Measurements from ENCODE around the gene FFAR1. TPM values are rescaled to one million over a fixed set of nuclear protein-coding genes. Genes with fewer than 3 reads are reported as not detected.

FFAR1 gene
- total RNA-seq, 1 experiment from 2014 or later, result not detected

GRCh38 chr19:35314858-35315470, 32.7 kb upstream of the FFAR1 start:
- DNase-seq (ENCODE audit: low read depth), result no peak

- DNase-seq (ENCODE audit: low read depth), result no peak
These were observed 31.8 kb upstream of the FFAR1 start for GRCh38 chr19:35315883-35316282.

- no peak for DNase-seq (ENCODE audit: low read depth)
These were observed 31.1 kb upstream of the FFAR1 start for GRCh38 chr19:35316560-35316959.

GRCh38 chr19:35317464-35318043, 30.1 kb upstream of the FFAR1 start:
- DNase-seq (ENCODE audit: low read depth), result no peak

GRCh38 chr19:35318679-35319448, 28.8 kb upstream of the FFAR1 start:
- DNase-seq (ENCODE audit: low read depth), result peak; percentile 99

GRCh38 chr19:35320065-35320713, 27.5 kb upstream of the FFAR1 start:
- DNase-seq (ENCODE audit: low read depth), result no peak

GRCh38 chr19:35321291-35321690, 26.4 kb upstream of the FFAR1 start:
- no peak for DNase-seq (ENCODE audit: low read depth)

- DNase-seq (ENCODE audit: low read depth), result no peak
These were observed 25.7 kb upstream of the FFAR1 start for GRCh38 chr19:35322014-35322413.

GRCh38 chr19:35327642-35328041, 20.1 kb upstream of the FFAR1 start:
- no peak for DNase-seq (ENCODE audit: low read depth)

- no peak for DNase-seq (ENCODE audit: low read depth)
These were observed 18.8 kb upstream of the FFAR1 start, which contains the start of gene CD22 for GRCh38 chr19:35328851-35329285. TSS of gene CD22 (plus strand) at chr19:35329187. CDS start at chr19:35332041, 2,854 bp downstream.

- no peak for DNase-seq (ENCODE audit: low read depth)
These were observed 18.4 kb upstream of the FFAR1 start for GRCh38 chr19:35329323-35329722.

- DNase-seq (ENCODE audit: low read depth), result no peak
These were observed 17.2 kb upstream of the FFAR1 start for GRCh38 chr19:35330475-35330874.

- DNase-seq (ENCODE audit: low read depth), result no peak
These were observed 16.0 kb upstream of the FFAR1 start for GRCh38 chr19:35331551-35332214.

- DNase-seq (ENCODE audit: low read depth), result no peak
These were observed 14.9 kb upstream of the FFAR1 start for GRCh38 chr19:35332817-35333216.

- no peak for DNase-seq (ENCODE audit: low read depth)
These were observed 13.5 kb upstream of the FFAR1 start for GRCh38 chr19:35334144-35334753.

GRCh38 chr19:35336166-35336955, 11.3 kb upstream of the FFAR1 start:
- no peak for DNase-seq (ENCODE audit: low read depth)

GRCh38 chr19:35337097-35337983, 10.4 kb upstream of the FFAR1 start:
- no peak for DNase-seq (ENCODE audit: low read depth)

GRCh38 chr19:35337984-35338296, 9.8 kb upstream of the FFAR1 start:
- no peak for DNase-seq (ENCODE audit: low read depth)

GRCh38 chr19:35340431-35340830, 7.3 kb upstream of the FFAR1 start:
- no peak for DNase-seq (ENCODE audit: low read depth)

GRCh38 chr19:35341006-35341405, 6.7 kb upstream of the FFAR1 start:
- DNase-seq (ENCODE audit: low read depth), result no peak
